Esophagus muscularis mucosa (tissue), 4 donors: ENCODE data around the gene STING1. TPM values are rescaled to one million over a fixed set of nuclear protein-coding genes. Genes with fewer than 3 reads are reported as not detected.
"Not testable (repeated sequence)": the region's sequence is repeated elsewhere in the genome, so short reads cannot be mapped to it uniquely, and the experiment has no call there.

Source experiments
- DNase-seq: peaks from one replicate; pipeline ENCODE4 v3.0.0-alpha.2; 2017; ENCODE audit errors: extremely low spot score
- H3K27ac ChIP-seq, 4 donors: fragments of 200-600 bp; sonication (generic); replicated peaks in 1 of 4; 1 replicate in 3 of 4; 2 replicates in 1 of 4; pipeline ENCODE4 v1.5.1; 2016 to 2019; ENCODE audit warnings: mild to moderate bottlenecking in 1 of 4
- H3K27me3 ChIP-seq, 4 donors: fragments of 200-600 bp; sonication (generic); one replicate each; pipeline versions ENCODE4 v1.5.1 to v1.6.0; 2016 to 2019
- H3K36me3 ChIP-seq, 4 donors: fragments of 200-600 bp; sonication (generic); one replicate each; pipeline ENCODE4 v1.5.1; 2016 to 2019
- H3K4me1 ChIP-seq, 4 donors: fragments of 200-600 bp; sonication (generic); one replicate each; pipeline ENCODE4 v1.5.1; 2016 to 2019
- H3K4me3 ChIP-seq, 4 donors: fragments of 200-600 bp; sonication (generic); 1 replicate in 2 of 4; 2 replicates in 2 of 4; pipeline ENCODE4 v1.5.1; 2016 to 2019; ENCODE audit warnings: mild to moderate bottlenecking in 4 of 4, moderate library complexity in 1 of 4
- H3K9me3 ChIP-seq, 4 donors: fragments of 200-600 bp; sonication (generic); 1 replicate in 3 of 4; 2 replicates in 1 of 4; pipeline ENCODE4 v1.5.1; 2016 to 2019
- CTCF ChIP-seq, 3 experiments: fragments of 200-600 bp in 2 of 3; fragments of 450-650 bp in 1 of 3; sonication (generic) in 2 of 3; IDR thresholded peaks; one replicate each; pipeline ENCODE4 v1.5.1; 2017 to 2019; ENCODE audit warnings: antibody characterized with exemption in 3 of 3, mild to moderate bottlenecking in 2 of 3, moderate library complexity in 1 of 3
- EP300 ChIP-seq: sonication (generic); formaldehyde crosslinking; IDR thresholded peaks from one replicate; pipeline ENCODE4 v1.6.1; 2017; ENCODE audit warnings: antibody characterized with exemption
- POLR2A ChIP-seq: fragments of 450-650 bp; IDR thresholded peaks from one replicate; pipeline ENCODE4 v1.6.1; 2017; ENCODE audit warnings: antibody characterized with exemption, moderate library complexity, mild to moderate bottlenecking, low read depth
- POLR2AphosphoS5 ChIP-seq, 2 donors: sonication (generic); formaldehyde crosslinking; IDR thresholded peaks; one replicate each; pipeline ENCODE4 v1.6.1; 2017; ENCODE audit warnings: antibody characterized with exemption in 2 of 2
- WGBS: methylation state at CpG from one replicate; pipeline ENCODE4 v1.1.5; 2018; 5-methylcytosine and 5-hydroxymethylcytosine counted together
- intact Hi-C: fragments of 100-400 bp; cut with DNase I; formaldehyde crosslinking; loops from one replicate; pipeline ENCODE4 v1.15.1; 2023
- total RNA-seq, 4 donors: library from RNA; depleted of rRNA; stranded (reverse); fragments of >200 nt; gene quantifications; one replicate each; pipeline versions ENCODE4 v1.1.0 to v1.2.1, GENCODE V29; 2016

Gene STING1
- total RNA-seq, 4 donors from 2014 or later = 22.0 to 82.8 (median 52.4) TPM

DNA sequence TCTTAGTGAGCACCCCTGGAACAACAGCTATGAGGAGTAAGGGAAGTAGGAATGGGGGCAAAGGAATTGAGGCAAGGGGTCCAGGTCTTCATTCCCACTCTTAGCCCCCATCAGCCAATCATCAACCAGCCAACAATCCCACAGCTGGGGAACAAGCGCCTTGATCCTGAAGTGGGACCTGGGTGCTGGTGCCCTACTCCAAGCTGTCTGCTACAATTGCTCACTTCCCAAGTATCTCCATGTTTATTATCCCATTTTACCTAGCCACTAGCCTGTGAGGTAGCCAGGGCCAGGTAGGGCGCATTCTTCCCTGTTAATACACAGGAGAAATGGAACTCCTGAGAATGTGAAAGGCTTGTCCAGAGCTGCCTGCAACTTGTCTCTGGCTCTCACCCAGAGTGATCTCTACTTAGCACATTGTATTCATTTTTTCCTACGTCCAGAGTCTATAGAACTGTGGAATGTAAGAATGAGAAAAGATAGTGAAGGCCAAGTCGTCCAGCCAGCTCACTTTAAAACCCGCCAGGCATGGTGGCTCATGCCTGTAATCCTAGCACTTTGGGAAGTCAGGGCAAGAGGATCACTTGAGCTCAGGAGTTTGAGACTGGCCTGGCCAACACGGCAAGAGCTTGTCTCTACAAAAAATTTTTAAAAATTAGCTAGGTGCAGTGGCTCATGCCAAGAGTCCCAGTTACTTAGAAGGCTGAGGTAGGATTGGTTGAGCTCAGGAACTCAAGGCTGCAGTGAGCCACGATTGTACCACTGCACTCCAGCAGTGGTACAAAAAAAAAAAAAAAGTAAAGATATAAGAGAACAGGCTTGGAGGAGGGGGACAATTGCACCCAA lies 37.0 kb downstream of the STING1 start:
- H3K27me3 ChIP-seq = no peaks in the 10 kb centered on the region
- 49% methylated on average over 7 of the region's 7 CpGs for WGBS
- peak overlapping the region in 1 of 4 donors; percentile 18 for H3K27ac ChIP-seq
- H3K36me3 ChIP-seq = peaks cover 0 to 31% (median 0%) of the 10 kb centered on the region in 4 donors
- intact Hi-C loops = no loop called here
- TF ChIP-seq POLR2A = no peak
- peaks cover 0 to 17% (median 12%) of the 10 kb centered on the region in 4 donors for H3K4me1 ChIP-seq
- no peak for DNase-seq
- no peak overlapping the region for H3K4me3 ChIP-seq
- H3K9me3 ChIP-seq = no peaks in the 10 kb centered on the region

DNA sequence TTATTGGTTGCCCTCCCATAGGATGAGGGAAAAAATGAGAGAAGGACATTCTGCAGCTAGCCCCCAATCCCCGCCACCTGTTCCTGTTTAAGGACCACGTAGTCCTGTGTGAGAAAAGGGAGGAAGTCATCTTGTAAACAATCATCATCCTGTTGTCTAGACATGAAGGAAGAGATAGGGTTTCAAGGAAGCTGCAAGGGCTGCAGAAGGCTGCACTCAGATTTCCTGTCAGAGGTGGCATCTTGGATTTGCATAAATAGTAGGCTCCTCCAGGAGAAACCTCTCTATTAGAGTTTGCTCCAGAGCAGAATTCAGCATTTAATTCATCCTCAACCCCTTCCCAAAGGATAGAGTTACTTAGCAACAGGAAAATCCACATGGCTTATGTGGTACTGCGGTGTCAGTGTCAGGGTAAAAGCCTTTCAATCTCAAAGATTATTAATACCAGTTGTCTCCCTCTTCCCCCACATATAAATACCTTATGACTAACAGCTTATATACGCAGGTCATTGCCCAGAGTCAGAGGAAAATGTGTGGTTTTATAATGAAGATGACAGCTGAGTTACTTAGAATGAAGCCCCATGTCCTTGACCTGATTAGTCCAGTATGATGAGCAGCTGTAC lies 38.6 kb downstream of the STING1 start:
- intact Hi-C loops = no loop called here
- Histone ChIP-seq H3K9me3 (no peaks in the 10 kb centered on the region), H3K4me1 (peaks cover 7 to 26% (median 19%) of the 10 kb centered on the region in 4 donors), H3K4me3 (no peak overlapping the region), H3K27me3 (no peaks in the 10 kb centered on the region), H3K27ac (no peak overlapping the region), H3K36me3 (peaks cover 0 to 24% (median 0%) of the 10 kb centered on the region in 4 donors)
- 68% methylated on average over 4 of the region's 4 CpGs for WGBS
- TF ChIP-seq POLR2A (no peak), POLR2AphosphoS5 (IDR thresholded peaks at IDR 0.05) (no peak), CTCF (IDR thresholded peaks at IDR 0.05) (no peak), EP300 (no peak)
- DNase-seq = no peak

DNA sequence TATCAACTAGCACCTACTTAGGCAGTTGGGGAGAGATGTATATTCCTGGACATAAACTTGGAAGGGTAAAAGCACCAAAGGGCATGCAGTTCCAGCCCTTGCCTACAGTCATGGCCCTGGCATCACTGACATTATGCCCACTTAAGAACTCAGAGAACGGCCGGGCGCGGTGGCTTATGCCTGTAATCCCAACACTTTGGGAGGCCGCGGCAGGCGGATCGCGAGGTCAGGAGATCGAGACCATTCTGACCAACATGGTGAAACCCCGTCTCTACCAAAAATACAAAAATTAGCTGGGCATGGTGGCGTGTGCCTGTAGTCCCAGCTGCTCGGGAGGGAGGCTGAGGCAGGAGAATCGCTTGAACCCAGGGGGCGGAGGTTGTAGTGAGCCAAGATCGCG lies 42.1 kb downstream of the STING1 start:
- 96% methylated on average over 17 of the region's 17 CpGs for WGBS
- Histone ChIP-seq H3K4me1 (peaks cover 7 to 27% (median 21%) of the 10 kb centered on the region in 4 donors), H3K36me3 (peaks cover 1 to 16% (median 9%) of the 10 kb centered on the region in 4 donors), H3K27ac (peak overlapping the region in 1 of 4 donors; percentile 97)
- DNase-seq, H3K4me3 ChIP-seq, intact Hi-C loops, H3K27me3 ChIP-seq, H3K9me3 ChIP-seq: not testable (repeated sequence)

- WGBS = 4% methylated on average over 29 of the region's 49 CpGs
- H3K36me3 ChIP-seq = peaks cover 9 to 27% (median 17%) of the 10 kb centered on the region in 4 donors
- TF ChIP-seq CTCF (IDR thresholded peaks at IDR 0.05) (peak in 1 of 3 experiments; percentile 7), POLR2A (no peak), POLR2AphosphoS5 (IDR thresholded peaks at IDR 0.05) (peak; percentile 79 to 95), EP300 (no peak)
- H3K9me3 ChIP-seq = no peaks in the 10 kb centered on the region
- intact Hi-C loops = loop anchor here (5.0 to 10.0 kb wide), 2 partner anchors 78 to 336 kb away; no protein-coding TSS in a partner anchor
- H3K27me3 ChIP-seq = no peaks in the 10 kb centered on the region
- H3K4me1 ChIP-seq = peaks cover 7 to 24% (median 17%) of the 10 kb centered on the region in 4 donors
- peak within 1 kb of the TSS; percentile 73 to 87 (median 80) for H3K4me3 ChIP-seq
- DNase-seq = peak; percentile 97
- H3K27ac ChIP-seq = peak within 1 kb of the TSS; percentile 91 to 97 (median 94)
Measured at GRCh38 chr5:139439013-139439903, 43.3 kb downstream of the STING1 start, which contains the start of gene DNAJC18. Gene DNAJC18 (minus strand): TSS chr5:139439525. CDS start chr5:139439445, 80 bp downstream.

GRCh38 chr5:139438707-139439012 lies 43.9 kb downstream of the STING1 start:
- WGBS = 17% methylated on average over 8 of the region's 8 CpGs
- Histone ChIP-seq H3K27me3 (no peaks in the 10 kb centered on the region), H3K36me3 (peaks cover 9 to 33% (median 23%) of the 10 kb centered on the region in 4 donors), H3K9me3 (no peaks in the 10 kb centered on the region), H3K27ac (peak overlapping the region; percentile 91 to 97 (median 94)), H3K4me3 (peak overlapping the region; percentile 73 to 87 (median 80)), H3K4me1 (peaks cover 7 to 24% (median 15%) of the 10 kb centered on the region in 4 donors)
- intact Hi-C loops = loop anchor here (5.0 to 10.0 kb wide), 2 partner anchors 79 to 336 kb away; no protein-coding TSS in a partner anchor
- no peak for DNase-seq
- no peak for TF ChIP-seq POLR2AphosphoS5 (IDR thresholded peaks at IDR 0.05)
- TF ChIP-seq POLR2A = no peak
- no peak for TF ChIP-seq EP300
- no peak for TF ChIP-seq CTCF (IDR thresholded peaks at IDR 0.05)
